Stomach smooth muscle (tissue), 2 donors: ENCODE data around the gene KRT73.

Source experiments
- H3K27ac ChIP-seq: one replicate; pipeline ENCODE4 v1.7.0; 2013; ENCODE audit warnings: mild to moderate bottlenecking, low read length, inconsistent platforms
- H3K27me3 ChIP-seq, 2 donors: one replicate each; pipeline ENCODE4 v1.7.0; 2013; ENCODE audit warnings: low read length in 2 of 2; ENCODE audit not compliant: insufficient read depth in 2 of 2, control insufficient read depth in 1 of 2
- H3K36me3 ChIP-seq, 2 donors: one replicate each; pipeline ENCODE4 v1.7.0; 2013; ENCODE audit warnings: low read length in 2 of 2; ENCODE audit not compliant: control insufficient read depth in 2 of 2, insufficient read depth in 2 of 2
- H3K4me1 ChIP-seq: one replicate; pipeline ENCODE4 v1.7.0; 2013; ENCODE audit warnings: low read length; ENCODE audit not compliant: control insufficient read depth, insufficient read depth
- H3K4me3 ChIP-seq, 2 donors: one replicate each; pipeline ENCODE4 v1.7.0; 2013; ENCODE audit warnings: low read length in 2 of 2
- H3K9ac ChIP-seq, 2 donors: one replicate each; pipeline ENCODE4 v1.7.0; 2013; ENCODE audit warnings: low read length in 2 of 2, mild to moderate bottlenecking in 1 of 2
- H3K9me3 ChIP-seq, 2 donors: one replicate each; pipeline ENCODE4 v1.7.0; 2013; ENCODE audit warnings: low read length in 2 of 2; ENCODE audit not compliant: control insufficient read depth in 2 of 2
- donor health status: healthy.
- donor health status: Pancreatic carcinoma.

Gene KRT73

DNA sequence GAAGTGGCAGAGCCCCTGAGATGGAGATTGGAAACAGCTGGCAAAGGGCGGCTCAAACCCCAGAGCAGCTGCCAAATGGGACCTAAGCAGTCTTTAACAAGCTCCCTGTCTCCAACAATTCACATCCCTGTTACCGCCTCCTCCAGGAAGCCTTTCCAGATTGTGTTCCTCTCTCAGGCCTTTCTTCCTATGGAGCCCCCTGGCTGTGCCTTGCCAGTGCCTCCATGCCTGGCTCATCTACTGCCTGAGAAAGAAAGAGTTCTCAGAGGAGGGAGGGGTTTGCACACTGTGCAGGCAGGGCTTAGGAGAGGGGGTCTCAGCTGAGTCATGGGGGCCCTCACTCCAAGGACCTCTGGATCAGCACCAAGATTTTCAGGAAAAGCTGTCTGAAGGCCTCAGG is 35.9 kb downstream of the KRT73 start:
- no peak overlapping the region for H3K27ac ChIP-seq
- H3K36me3 ChIP-seq = no peaks in the 10 kb centered on the region
- H3K4me1 ChIP-seq = no peaks in the 10 kb centered on the region
- no peak overlapping the region for H3K9ac ChIP-seq
- H3K4me3 ChIP-seq = no peak overlapping the region
- H3K9me3 ChIP-seq = no peaks in the 10 kb centered on the region
- no peaks in the 10 kb centered on the region for H3K27me3 ChIP-seq

DNA sequence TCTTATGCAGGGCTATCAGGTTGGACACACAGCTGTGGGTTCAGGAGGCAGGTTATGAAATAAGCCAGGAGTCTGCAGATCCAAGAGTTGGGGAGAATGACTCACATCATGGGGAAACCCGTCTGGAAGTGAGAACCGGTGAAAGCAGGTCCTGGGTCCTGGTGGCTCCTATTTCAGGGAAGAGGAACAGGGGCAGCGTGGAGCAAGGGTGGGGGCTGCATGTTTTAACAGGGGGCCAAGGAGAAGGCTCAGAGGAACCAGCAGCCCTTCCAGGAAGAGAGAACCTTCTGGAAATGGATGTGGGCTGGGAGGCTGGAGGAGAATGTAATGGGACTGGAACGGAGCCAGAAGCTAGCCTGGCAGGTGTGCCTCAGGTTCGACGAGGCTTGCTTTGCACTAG is 36.9 kb downstream of the KRT73 start:
- H3K4me1 ChIP-seq = no peaks in the 10 kb centered on the region
- no peak overlapping the region for H3K9ac ChIP-seq

DNA sequence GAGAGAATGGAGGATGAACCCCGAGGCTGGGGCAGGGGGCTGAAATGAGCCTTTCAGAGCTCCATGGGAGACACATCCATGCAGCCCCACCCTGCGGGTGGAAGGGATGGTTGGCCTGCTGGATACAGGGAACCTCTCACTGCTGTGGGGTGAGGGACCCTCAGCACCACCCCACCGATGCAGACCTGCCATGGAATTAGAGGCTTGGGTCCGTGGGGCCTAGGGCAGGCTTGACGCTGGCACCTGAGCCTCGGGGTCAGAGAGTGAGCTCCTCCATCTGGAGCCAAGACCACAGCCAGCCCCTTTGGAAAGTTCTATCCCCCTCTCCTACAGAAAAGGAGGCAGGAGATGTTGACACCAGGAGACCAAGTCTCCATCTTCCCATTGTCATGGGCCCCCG is 37.3 kb downstream of the KRT73 start:
- no peak overlapping the region for H3K9ac ChIP-seq
- no peaks in the 10 kb centered on the region for H3K9me3 ChIP-seq
- H3K4me3 ChIP-seq = no peak overlapping the region
- no peak overlapping the region for H3K27ac ChIP-seq
- no peaks in the 10 kb centered on the region for H3K27me3 ChIP-seq
- H3K36me3 ChIP-seq = no peaks in the 10 kb centered on the region
- no peaks in the 10 kb centered on the region for H3K4me1 ChIP-seq

More for the DNA sequence above, 36.9 kb downstream of the KRT73 start:
- no peaks in the 10 kb centered on the region for H3K36me3 ChIP-seq
- no peak overlapping the region for H3K27ac ChIP-seq
- H3K4me3 ChIP-seq = no peak overlapping the region
- H3K27me3 ChIP-seq = no peaks in the 10 kb centered on the region
- H3K9me3 ChIP-seq = no peaks in the 10 kb centered on the region

DNA sequence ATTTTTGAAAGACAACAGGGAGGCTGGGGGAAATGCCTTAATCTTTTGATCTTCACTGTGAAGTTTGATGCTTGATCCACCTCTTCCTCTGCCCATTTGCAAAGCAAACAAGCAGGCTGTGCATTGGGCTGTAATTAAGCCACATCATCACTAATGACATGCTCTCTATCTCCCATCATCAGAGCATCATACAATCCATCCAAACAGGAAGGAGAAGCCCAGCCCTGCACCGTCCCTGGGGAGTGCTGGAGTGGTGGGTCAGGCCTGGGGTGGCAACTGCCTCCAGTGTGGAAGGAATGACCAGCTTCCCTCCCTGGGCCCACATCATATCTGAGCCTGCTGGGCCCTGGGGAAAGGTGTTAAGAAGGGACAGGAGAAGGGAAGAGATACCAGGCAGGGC is 37.9 kb downstream of the KRT73 start:
- H3K27me3 ChIP-seq = no peaks in the 10 kb centered on the region
- H3K4me3 ChIP-seq = no peak overlapping the region
- no peak overlapping the region for H3K27ac ChIP-seq
- no peaks in the 10 kb centered on the region for H3K9me3 ChIP-seq
- H3K9ac ChIP-seq = no peak overlapping the region
- no peaks in the 10 kb centered on the region for H3K36me3 ChIP-seq
- H3K4me1 ChIP-seq = no peaks in the 10 kb centered on the region

DNA sequence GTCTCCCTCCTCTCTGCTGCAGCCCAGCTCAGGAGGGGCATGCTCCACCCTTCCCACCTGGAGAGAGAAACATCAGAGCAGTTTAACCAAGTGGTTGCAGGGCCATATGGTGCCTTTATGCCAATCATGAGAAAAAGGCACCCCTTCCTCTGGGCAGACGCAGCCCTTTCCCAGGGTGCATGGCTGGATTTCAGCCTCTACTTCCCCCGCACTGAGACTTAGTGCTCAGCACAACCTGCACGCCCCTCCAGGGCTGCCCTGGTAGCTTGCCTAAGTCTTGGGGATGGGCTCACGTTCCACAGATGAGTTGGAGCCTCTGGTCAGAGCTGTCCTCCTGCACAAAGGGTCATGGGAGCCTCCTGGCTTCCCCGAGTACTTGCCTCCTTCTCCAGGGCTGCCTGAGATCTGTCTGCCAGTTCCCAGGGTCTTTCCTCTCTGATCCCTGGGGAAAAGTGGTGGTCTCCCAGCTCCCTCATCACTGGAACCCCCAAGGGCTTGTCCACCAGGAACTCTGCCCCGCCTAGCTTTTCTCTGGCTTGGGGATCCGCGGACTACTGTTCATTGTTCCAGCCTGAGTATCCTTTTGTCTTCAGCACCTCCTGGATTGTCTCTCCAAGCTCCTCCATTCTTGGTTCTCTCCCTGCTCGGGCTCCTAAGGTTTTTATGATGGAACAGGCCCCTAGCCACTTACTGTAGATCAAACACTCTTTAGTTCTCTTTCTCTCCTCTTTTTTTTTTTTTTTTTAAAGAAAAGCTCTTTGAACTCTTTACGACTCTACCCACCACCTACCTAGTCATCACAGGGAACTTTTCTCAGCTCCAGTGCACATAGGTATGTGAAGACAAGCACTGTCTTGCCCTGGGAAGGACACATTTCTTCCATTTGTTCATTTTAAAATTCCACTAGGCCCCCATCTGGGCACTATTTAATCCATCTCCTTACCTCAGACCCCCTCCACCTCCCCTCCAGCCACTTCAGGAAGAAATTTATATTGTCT is 38.6 kb downstream of the KRT73 start:
- H3K27ac ChIP-seq = no peak overlapping the region
- no peak overlapping the region for H3K9ac ChIP-seq
- H3K36me3 ChIP-seq = no peaks in the 10 kb centered on the region
- no peaks in the 10 kb centered on the region for H3K9me3 ChIP-seq
- H3K4me1 ChIP-seq = no peaks in the 10 kb centered on the region
- no peak overlapping the region for H3K4me3 ChIP-seq
- no peaks in the 10 kb centered on the region for H3K27me3 ChIP-seq

DNA sequence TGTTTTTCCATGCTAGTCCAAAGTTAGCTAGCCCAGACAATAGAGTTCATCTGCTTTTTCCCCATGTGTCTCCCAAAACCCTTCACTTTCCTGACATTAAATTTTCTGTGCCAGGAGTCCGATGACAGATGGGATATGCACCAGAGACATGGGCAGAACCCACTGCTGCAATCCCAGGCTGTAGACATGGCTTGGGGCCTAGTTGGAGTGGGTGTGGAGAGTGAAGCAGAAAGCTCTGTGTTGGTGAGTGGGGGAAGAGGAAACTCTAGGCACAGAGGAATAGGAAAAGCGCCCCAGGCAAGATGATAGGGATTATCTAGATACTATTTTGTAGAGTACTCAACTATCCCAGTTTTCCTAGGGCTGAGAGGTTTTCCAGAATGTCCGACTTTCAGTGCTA is 39.9 kb downstream of the KRT73 start:
- Histone ChIP-seq H3K9ac (no peak overlapping the region), H3K4me3 (no peak overlapping the region), H3K27me3 (no peaks in the 10 kb centered on the region), H3K27ac (no peak overlapping the region), H3K36me3 (no peaks in the 10 kb centered on the region), H3K9me3 (no peaks in the 10 kb centered on the region), H3K4me1 (no peaks in the 10 kb centered on the region)

DNA sequence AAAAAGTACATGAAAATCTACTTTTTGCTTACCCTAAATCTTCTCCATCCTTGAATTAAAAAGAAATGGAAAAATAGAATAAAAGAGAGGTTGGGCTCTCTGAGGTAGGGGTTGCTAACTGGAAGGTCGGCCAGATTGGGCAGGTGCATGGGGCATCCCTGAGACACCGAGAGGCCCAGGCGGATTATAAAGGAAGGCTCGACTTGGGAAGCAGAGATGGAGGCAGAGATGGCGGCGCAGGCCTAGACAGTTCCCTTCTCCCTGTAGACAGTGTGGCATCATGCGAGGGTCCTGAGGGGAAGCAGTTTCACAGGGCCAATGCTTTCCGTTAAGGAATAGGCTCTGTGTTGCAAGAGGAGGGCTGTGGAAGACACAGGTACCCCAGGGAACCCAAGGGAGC is 41.0 kb downstream of the KRT73 start:
- H3K4me3 ChIP-seq = no peak overlapping the region
- H3K9ac ChIP-seq = no peak overlapping the region
- no peaks in the 10 kb centered on the region for H3K36me3 ChIP-seq
- H3K4me1 ChIP-seq = no peaks in the 10 kb centered on the region
- H3K9me3 ChIP-seq = no peaks in the 10 kb centered on the region
- H3K27me3 ChIP-seq = peaks cover 0 to 3% of the 10 kb centered on the region in 2 donors
- H3K27ac ChIP-seq = no peak overlapping the region

DNA sequence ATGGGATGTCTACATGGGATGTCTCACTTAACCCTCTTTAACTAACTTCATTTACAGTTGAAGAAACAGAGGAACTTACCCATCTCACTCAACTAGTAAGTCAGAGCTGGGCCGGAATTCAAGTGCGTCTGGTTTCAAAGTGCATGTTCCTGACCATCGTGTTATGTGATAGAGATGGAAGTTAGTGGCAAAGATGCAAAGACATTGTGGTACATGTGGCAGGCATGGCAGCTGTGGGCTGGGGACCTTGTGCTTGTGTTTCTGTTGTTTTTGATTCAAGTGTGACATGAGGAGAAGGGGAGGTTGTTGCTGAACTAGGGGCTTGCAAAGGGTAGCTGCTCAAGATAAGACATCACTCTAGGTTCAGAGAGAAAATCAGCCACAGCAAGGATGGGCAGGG is 42.4 kb downstream of the KRT73 start:
- no peak overlapping the region for H3K4me3 ChIP-seq
- no peaks in the 10 kb centered on the region for H3K9me3 ChIP-seq
- peaks cover 2 to 5% of the 10 kb centered on the region in 2 donors for H3K27me3 ChIP-seq
- H3K36me3 ChIP-seq = no peaks in the 10 kb centered on the region
- no peak overlapping the region for H3K9ac ChIP-seq
- H3K4me1 ChIP-seq = no peaks in the 10 kb centered on the region
- no peak overlapping the region for H3K27ac ChIP-seq

DNA sequence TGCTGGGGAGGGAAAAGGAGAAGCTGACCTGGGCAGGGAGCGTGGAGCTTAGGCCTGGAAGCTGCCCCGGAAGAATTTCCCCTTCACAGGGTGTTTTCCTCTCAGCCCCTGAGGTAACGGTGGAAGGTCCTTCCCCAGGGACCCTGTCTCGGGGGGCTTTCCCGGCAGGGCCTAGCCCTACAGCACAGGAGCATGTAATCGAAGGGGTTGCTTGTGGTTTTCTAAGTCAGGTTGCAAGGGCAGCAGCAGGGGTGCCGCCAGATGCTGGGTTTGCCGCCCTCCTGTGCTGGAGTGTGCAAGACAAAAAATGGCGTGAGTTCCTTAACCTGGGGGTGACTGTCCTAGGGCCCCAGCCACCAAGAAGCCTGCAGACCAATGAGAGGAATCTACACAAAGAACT is 43.1 kb downstream of the KRT73 start:
- Histone ChIP-seq H3K9me3 (no peaks in the 10 kb centered on the region), H3K27ac (no peak overlapping the region), H3K9ac (no peak overlapping the region), H3K36me3 (no peaks in the 10 kb centered on the region), H3K4me3 (no peak overlapping the region), H3K4me1 (no peaks in the 10 kb centered on the region), H3K27me3 (peaks cover 4 to 5% of the 10 kb centered on the region in 2 donors)

DNA sequence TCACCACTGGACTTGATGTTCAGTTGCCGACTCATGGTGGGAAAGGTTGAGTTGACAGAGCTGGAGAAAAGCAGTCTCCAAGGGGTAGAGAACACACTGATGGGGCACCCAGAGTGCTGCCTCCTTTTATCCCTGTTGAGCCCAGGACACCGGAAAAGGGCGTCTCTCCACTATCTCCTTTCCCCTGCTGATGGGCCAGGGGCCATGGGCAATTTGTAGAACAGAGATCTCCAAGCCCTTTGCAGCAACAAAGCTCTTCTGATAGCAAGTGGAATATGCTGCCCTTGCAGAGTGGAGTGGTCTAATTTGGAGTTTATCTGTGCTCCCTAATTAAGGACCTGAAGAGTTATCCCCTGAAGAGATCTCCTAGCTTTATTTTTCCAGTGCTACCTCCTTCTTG is 44.6 kb downstream of the KRT73 start, which contains the start of gene KRT74:
KRT74 (minus strand) TSS at position 101 of the 400 bp plus-strand sequence; CDS start at position 35, 66 bp downstream.
- Histone ChIP-seq H3K27me3 (peaks cover 4 to 7% of the 10 kb centered on the region in 2 donors), H3K4me1 (no peaks in the 10 kb centered on the region), H3K4me3 (no peak within 1 kb of the TSS), H3K27ac (no peak within 1 kb of the TSS), H3K9me3 (no peaks in the 10 kb centered on the region), H3K9ac (no peak within 1 kb of the TSS), H3K36me3 (no peaks in the 10 kb centered on the region)

DNA sequence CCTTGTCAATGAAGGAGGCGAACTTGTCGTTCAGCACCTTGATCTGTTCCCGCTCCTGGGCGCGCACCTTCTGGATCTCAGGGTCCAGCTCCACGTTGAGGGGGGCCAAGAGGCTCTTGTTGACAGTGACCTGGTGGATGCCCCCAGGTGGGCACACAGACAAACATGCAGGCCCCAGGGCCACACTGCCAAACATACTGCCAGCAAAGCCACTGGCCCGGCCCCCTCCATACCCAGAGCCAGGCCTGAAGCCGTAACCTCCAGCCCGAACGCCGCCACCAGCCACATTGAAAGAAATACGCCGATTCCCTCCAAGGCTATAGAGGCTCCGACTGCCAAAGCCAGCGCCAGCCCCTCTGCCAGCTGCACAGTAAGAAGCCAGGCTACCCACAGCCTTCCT is 45.1 kb downstream of the KRT73 start:
- no peak overlapping the region for H3K9ac ChIP-seq
- H3K4me3 ChIP-seq = no peak overlapping the region
- H3K27me3 ChIP-seq = peaks cover 4 to 7% of the 10 kb centered on the region in 2 donors
- no peaks in the 10 kb centered on the region for H3K4me1 ChIP-seq
- no peaks in the 10 kb centered on the region for H3K36me3 ChIP-seq
- H3K27ac ChIP-seq = no peak overlapping the region
- no peaks in the 10 kb centered on the region for H3K9me3 ChIP-seq
